Thoracic aorta (tissue), 2 donors: Measurements from ENCODE around the gene C2CD4B. TPM values are rescaled to one million over a fixed set of nuclear protein-coding genes. Genes with fewer than 3 reads are reported as not detected.

Source experiments
- ATAC-seq: fragments of 150-250 bp; one replicate; pipeline ENCODE4 v1.8.0; 2017; ENCODE audit warnings: low read depth; ENCODE audit not compliant: insufficient number of reproducible peaks, low FRiP score
- DNase-seq: peaks from one replicate; pipeline ENCODE4 v3.0.0-alpha.2; 2020; ENCODE audit warnings: low spot score
- H3K27ac ChIP-seq, 2 donors: fragments of 200-600 bp; sonication (generic); 1 replicate in 1 of 2; 2 replicates in 1 of 2; pipeline ENCODE4 v1.5.1; 2016; ENCODE audit warnings: mild to moderate bottlenecking in 2 of 2, moderate library complexity in 2 of 2
- H3K27me3 ChIP-seq: fragments of 200-600 bp; sonication (generic); replicated peaks from 2 replicates; pipeline ENCODE4 v1.6.0; 2016; ENCODE audit warnings: mild to moderate bottlenecking; ENCODE audit not compliant: insufficient read depth
- H3K36me3 ChIP-seq: fragments of 200-600 bp; sonication (generic); one replicate; pipeline ENCODE4 v1.5.1; 2016
- H3K4me1 ChIP-seq, 2 donors: fragments of 200-600 bp; sonication (generic); 1 replicate in 1 of 2; 2 replicates in 1 of 2; pipeline versions ENCODE4 v1.5.1 to v1.6.0; 2016; ENCODE audit warnings: low read depth in 2 of 2, mild to moderate bottlenecking in 1 of 2; ENCODE audit not compliant: control insufficient read depth in 1 of 2
- H3K4me3 ChIP-seq: fragments of 200-600 bp; sonication (generic); 2 replicates; pipeline ENCODE4 v1.5.1; 2016; ENCODE audit warnings: mild to moderate bottlenecking
- H3K9me3 ChIP-seq: fragments of 200-600 bp; sonication (generic); 2 replicates; pipeline ENCODE4 v1.5.1; 2016
- CTCF ChIP-seq: fragments of 200-600 bp; sonication (generic); IDR thresholded peaks from one replicate; pipeline ENCODE4 v1.5.1; 2019; ENCODE audit warnings: antibody characterized with exemption
- total RNA-seq, 2 donors: library from RNA; depleted of rRNA; stranded (reverse); fragments of >200 nt; gene quantifications; one replicate each; pipeline versions ENCODE4 v1.1.0 to v1.2.3, GENCODE V29; 2016

The C2CD4B gene
- total RNA-seq, 2 donors from 2014 or later, result 8.0 to 42.1 TPM

DNA sequence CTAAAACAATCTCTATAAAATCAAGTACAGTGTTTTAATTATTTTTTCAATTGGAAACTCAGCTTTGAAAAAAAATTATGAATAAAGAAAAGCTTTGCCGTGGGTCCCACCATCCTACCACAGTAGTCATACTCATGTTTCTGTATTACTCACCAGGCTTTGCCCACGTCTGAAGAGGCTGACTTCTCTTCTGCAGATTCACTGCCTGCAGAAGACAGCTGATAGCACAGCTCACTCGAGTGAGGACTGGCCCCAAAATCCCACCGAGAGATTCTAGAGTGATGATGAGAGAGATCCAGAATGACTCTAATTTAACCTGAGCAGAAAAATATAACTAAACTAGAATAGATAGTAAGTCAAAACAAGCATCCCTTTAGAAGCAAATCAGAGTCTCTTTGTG, 11.9 kb downstream of the C2CD4B start:
- ATAC-seq (no peak), DNase-seq (no peak)
- H3K4me3 ChIP-seq, result no peak overlapping the region
- H3K36me3 ChIP-seq, result no peaks in the 10 kb centered on the region
- H3K4me1 ChIP-seq, result no peaks in the 10 kb centered on the region
- H3K27ac ChIP-seq, result no peak overlapping the region
- no peak for TF ChIP-seq CTCF
- no peaks in the 10 kb centered on the region for H3K9me3 ChIP-seq
- H3K27me3 ChIP-seq, result no peaks in the 10 kb centered on the region

GRCh38 chr15:62150445-62150844, 14.6 kb downstream of the C2CD4B start:
- no peak for DNase-seq
- no peak overlapping the region for H3K27ac ChIP-seq

GRCh38 chr15:62149729-62150128, 15.4 kb downstream of the C2CD4B start:
- no peaks in the 10 kb centered on the region for H3K4me1 ChIP-seq
- H3K27me3 ChIP-seq, result no peaks in the 10 kb centered on the region
- H3K27ac ChIP-seq, result no peak overlapping the region
- H3K36me3 ChIP-seq, result no peaks in the 10 kb centered on the region
- DNase-seq (no peak), ATAC-seq (no peak)
- TF ChIP-seq CTCF, result no peak
- no peaks in the 10 kb centered on the region for H3K9me3 ChIP-seq
- H3K4me3 ChIP-seq, result no peak overlapping the region

More at GRCh38 chr15:62150445-62150844, 14.6 kb downstream of the C2CD4B start:
- Histone ChIP-seq H3K4me3 (no peak overlapping the region), H3K36me3 (no peaks in the 10 kb centered on the region), H3K9me3 (no peaks in the 10 kb centered on the region), H3K27me3 (no peaks in the 10 kb centered on the region), H3K4me1 (no peaks in the 10 kb centered on the region)
- ATAC-seq, result no peak
- TF ChIP-seq CTCF, result no peak

- ATAC-seq, result no peak
- Histone ChIP-seq H3K4me1 (no peaks in the 10 kb centered on the region), H3K4me3 (no peak overlapping the region), H3K9me3 (no peaks in the 10 kb centered on the region), H3K27ac (no peak overlapping the region), H3K27me3 (no peaks in the 10 kb centered on the region), H3K36me3 (no peaks in the 10 kb centered on the region)
- no peak for TF ChIP-seq CTCF
- no peak for DNase-seq
Measured at GRCh38 chr15:62147551-62147950, 17.5 kb downstream of the C2CD4B start.

DNA sequence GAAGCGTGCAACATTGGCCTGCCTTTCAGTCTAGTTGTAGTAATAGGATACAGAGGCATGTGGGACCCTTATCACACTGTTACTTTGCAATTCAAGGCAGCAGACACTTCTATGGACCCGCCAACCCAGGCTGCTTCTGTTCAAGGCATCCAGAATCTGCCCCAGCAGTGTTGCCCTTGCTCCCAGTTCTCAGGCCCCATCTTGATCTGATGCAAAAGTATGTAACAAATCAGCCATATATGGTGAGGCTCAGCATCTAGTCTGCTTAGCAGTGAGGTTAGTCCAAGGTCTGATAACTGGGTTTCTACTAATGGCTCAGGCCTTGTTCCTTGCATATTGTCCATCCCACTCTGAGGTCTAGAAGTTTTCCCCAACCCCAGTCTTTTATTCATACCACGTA, 17.9 kb downstream of the C2CD4B start:
- Histone ChIP-seq H3K4me3 (no peak overlapping the region), H3K4me1 (no peaks in the 10 kb centered on the region), H3K36me3 (no peaks in the 10 kb centered on the region), H3K9me3 (no peaks in the 10 kb centered on the region), H3K27me3 (no peaks in the 10 kb centered on the region), H3K27ac (no peak overlapping the region)
- TF ChIP-seq CTCF, result no peak
- DNase-seq (no peak), ATAC-seq (no peak)
